ENCODE measurements around the gene PRXL2C.
"Not testable (repeated sequence)": the region's sequence is repeated elsewhere in the genome, so short reads cannot be mapped to it uniquely, and the experiment has no call there.

PRXL2C gene, protein sequence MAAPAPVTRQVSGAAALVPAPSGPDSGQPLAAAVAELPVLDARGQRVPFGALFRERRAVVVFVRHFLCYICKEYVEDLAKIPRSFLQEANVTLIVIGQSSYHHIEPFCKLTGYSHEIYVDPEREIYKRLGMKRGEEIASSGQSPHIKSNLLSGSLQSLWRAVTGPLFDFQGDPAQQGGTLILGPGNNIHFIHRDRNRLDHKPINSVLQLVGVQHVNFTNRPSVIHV

GRCh38 chr9:96655198-96655851 lies at the start of gene PRXL2C:
Gene PRXL2C (minus strand): TSS chr9:96655317. CDS start chr9:96655281, 36 bp downstream.
- peak; percentile 11 for DNase-seq

- DNase-seq, result not testable (repeated sequence)
Measured at GRCh38 chr9:96700721-96701375, 45.7 kb upstream of the PRXL2C start.

- no peak for DNase-seq
Measured at GRCh38 chr9:96691326-96691725, 36.2 kb upstream of the PRXL2C start.

GRCh38 chr9:96688745-96689464 lies 33.8 kb upstream of the PRXL2C start:
- no peak for DNase-seq

DNA sequence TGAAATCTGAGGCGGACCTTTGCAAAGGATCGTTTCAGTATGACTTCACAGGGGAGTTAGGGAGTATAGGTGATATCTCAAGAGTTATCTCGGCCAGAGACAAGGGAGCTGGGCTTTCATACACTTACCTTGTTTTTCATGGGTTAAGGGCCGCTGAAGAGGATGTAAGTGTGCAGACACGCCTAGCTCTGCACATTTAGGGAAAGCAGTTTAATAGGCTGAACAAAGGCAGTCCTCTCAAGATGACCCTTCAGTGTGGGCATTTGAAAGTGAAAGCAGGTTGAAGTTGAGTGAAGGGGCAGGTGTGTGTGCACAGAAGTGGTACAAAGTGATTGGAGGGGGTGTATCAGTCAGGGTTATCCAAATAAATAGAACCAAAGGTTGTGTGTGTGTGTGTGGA lies 33.1 kb upstream of the PRXL2C start:
- DNase-seq, result no peak

- no peak for DNase-seq
Measured at GRCh38 chr9:96686638-96687335, 31.7 kb upstream of the PRXL2C start.

DNA sequence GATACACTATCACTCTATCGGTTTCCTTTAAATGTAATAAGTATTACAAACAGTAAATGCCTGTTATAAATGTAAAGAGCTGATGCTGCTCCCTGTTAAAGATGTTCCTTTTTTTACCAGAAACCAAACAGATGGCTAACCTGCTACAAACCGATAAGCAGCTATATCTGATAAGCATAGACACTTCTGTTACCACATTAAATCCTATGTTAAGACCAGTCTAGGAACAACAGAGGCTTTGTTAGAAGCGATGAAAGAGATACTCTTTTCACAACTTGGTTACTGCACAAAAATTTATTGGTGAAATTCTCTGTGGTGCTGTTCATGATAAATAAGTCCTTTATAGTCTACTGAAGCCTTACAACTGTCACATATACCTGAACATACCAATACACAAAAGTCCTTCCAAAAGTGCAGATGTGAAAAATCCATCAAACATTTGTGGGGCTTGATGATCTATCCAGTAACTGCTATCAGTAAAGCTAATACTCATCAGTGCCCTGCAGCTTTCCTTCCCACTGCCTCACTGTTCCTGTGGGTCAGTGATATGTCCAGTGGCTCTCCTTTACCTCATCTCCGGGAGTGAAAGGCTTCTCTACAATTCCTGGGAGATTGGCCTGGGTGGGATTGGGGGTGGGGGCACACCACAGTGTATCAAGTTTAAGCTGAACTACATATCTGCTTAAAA lies 25.8 kb upstream of the PRXL2C start:
- no peak for DNase-seq

GRCh38 chr9:96674906-96675538 lies 19.9 kb upstream of the PRXL2C start:
- no peak for DNase-seq

DNA sequence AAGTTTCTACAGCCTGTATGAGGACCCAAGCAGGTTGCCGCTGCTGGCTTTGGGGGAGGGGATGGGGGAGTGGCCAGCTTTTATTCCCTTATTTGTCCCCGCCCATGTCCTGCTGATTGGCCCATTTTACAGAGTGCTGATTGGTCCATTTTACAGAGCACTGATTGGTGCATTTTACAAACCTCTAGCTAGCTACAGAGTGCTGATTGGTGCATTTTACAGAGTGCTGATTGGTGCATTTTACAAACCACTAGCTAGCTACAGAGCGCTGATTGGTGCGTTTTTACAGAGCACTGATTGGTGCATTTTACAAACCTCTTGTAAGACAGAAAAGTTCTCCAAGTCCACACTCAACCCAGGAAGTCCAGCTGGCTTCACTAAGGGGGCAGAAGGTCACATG lies 18.7 kb upstream of the PRXL2C start:
- DNase-seq, result not testable (repeated sequence)

DNA sequence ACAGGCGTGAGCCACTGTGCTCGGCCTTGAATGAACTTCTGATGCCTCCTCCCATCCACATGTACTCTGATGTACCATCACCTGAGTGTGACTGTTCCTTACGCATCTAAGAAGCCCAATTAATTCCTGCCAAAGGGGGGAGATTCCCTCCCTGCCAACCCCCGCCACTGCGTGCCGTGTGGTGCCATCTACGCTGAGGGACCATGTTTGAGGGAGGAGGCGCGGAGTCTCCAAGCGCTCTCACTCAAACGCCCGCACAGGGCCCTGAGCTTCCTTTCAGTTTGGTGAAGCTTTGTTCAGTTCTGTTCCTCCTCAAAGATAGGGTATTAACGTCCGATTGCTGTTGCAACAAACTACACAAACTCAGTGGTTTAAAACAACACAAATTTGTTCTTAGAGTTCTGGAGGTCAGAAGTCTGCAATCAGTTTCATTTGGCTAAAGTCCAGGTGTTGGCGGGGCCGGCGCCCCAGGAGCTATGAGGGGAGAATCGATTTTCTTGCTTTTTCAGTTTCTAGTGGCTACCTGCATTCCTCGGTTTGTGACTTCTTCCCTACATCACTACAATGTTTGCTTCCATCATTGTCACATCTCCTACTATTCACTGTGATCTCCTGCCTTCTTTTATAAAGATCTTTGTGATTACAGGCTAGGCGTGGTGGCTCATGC lies 13.9 kb upstream of the PRXL2C start:
- DNase-seq, result no peak

DNA sequence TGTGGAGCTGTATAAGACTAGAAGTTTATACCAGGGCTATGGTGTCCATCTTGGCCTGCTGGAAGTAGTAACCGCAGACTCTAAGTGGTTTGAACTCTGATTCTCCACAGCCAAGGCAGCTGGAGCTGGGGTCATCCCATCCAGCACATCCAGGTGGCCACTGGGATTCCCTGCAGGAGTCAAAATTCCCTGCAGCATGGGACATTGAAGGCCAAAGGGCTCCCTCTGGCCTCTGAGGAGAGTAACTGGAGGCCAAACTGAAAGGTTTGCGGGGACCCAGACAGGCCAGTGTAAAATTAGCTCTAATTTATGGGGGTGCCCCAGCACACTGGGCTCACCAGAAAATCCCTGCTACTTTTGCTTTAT lies 12.2 kb upstream of the PRXL2C start:
- DNase-seq, result no peak

GRCh38 chr9:96666653-96667362 lies 11.7 kb upstream of the PRXL2C start:
- peak; percentile 25 for DNase-seq

DNA sequence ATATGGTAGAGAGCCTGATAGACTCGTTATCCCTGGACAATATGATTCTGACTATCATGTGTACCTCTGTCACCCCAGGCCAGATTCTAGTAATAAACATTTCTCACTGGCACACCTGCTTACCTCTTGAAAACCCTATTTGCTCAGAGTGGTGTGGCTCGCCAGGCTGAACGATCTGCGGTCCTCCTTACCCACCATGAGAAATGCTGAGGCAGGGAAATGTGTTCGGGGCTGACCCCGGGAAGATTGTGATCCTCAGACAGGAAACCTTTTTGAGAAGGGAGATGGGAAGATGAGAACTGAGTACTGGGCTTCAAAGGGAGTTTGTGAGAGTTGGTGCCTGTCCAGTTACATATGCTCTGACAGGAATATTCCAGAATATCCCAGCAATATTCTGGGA lies 10.7 kb upstream of the PRXL2C start:
- DNase-seq, result no peak

- DNase-seq, result no peak
Measured at GRCh38 chr9:96663506-96664120, 8.5 kb upstream of the PRXL2C start.

- no peak for DNase-seq
Measured at GRCh38 chr9:96661711-96662110, 6.6 kb upstream of the PRXL2C start.

- no peak for DNase-seq
Measured at GRCh38 chr9:96660692-96661248, 5.7 kb upstream of the PRXL2C start.

GRCh38 chr9:96654450-96655197 lies 493 bp downstream of the PRXL2C start:
- peak; percentile 26 for DNase-seq

GRCh38 chr9:96651626-96652025 lies 3.5 kb downstream of the PRXL2C start:
- DNase-seq, result no peak
